Liver (tissue), 9 donors: Measurements from ENCODE around the gene PPP1R13B. TPM values are rescaled to one million over a fixed set of nuclear protein-coding genes. Genes with fewer than 3 reads are reported as not detected.

ENCODE experiments used
- DNase-seq: peaks from one replicate; pipeline ENCODE4 v3.0.0-alpha.2; 2017; ENCODE audit warnings: low spot score
- H3K27ac ChIP-seq, 2 donors: one replicate each; pipeline ENCODE4 v1.7.0; 2013; ENCODE audit warnings: inconsistent platforms in 2 of 2, low read length in 2 of 2, control low read depth in 1 of 2, low read depth in 1 of 2, mild to moderate bottlenecking in 1 of 2
- H3K27me3 ChIP-seq, 4 donors: one replicate each; pipeline versions ENCODE4 v1.6.1 to v1.7.0; 2013; ENCODE audit warnings: low read length in 3 of 4, inconsistent platforms in 1 of 4, mild to moderate bottlenecking in 1 of 4, moderate library complexity in 1 of 4; ENCODE audit not compliant: control insufficient read depth in 4 of 4, insufficient read depth in 4 of 4
- H3K36me3 ChIP-seq, 4 donors: one replicate each; pipeline versions ENCODE4 v1.6.1 to v1.7.0; 2013; ENCODE audit warnings: low read length in 3 of 4, mild to moderate bottlenecking in 3 of 4, low read depth in 1 of 4, moderate library complexity in 1 of 4; ENCODE audit not compliant: control insufficient read depth in 4 of 4, insufficient read depth in 3 of 4
- H3K4me1 ChIP-seq, 4 donors: one replicate each; pipeline versions ENCODE4 v1.6.1 to v1.7.0; 2013; ENCODE audit warnings: low read length in 3 of 4, mild to moderate bottlenecking in 3 of 4, moderate library complexity in 1 of 4; ENCODE audit not compliant: control insufficient read depth in 4 of 4, insufficient read depth in 4 of 4
- H3K4me3 ChIP-seq, 3 donors: one replicate each; pipeline versions ENCODE4 v1.6.1 to v1.7.0; 2013; ENCODE audit warnings: low read length in 3 of 3, control low read depth in 1 of 3, low read depth in 1 of 3, mild to moderate bottlenecking in 1 of 3
- H3K9ac ChIP-seq, 2 donors: one replicate each; pipeline ENCODE4 v1.7.0; 2013; ENCODE audit warnings: low read length in 2 of 2, mild to moderate bottlenecking in 2 of 2, moderate library complexity in 2 of 2, control low read depth in 1 of 2, low read depth in 1 of 2
- H3K9me3 ChIP-seq, 4 donors: one replicate each; pipeline versions ENCODE4 v1.6.1 to v1.7.0; 2013; ENCODE audit warnings: low read length in 3 of 4; ENCODE audit not compliant: control insufficient read depth in 4 of 4
- ATF3 ChIP-seq: IDR thresholded peaks from 2 replicates; pipeline ENCODE4 v1.6.1; 2016; ENCODE audit warnings: antibody characterized with exemption
- CTCF ChIP-seq: fragments of 150-350 bp; IDR thresholded peaks from 2 replicates; pipeline ENCODE4 v1.5.1; 2017; ENCODE audit warnings: improper control_type of control experiment, low read depth, low read length; ENCODE audit not compliant: missing input control
- EGR1 ChIP-seq, 2 donors: IDR thresholded peaks; 2 replicates each; pipeline ENCODE4 v1.6.1; 2016 to 2018; ENCODE audit warnings: antibody characterized with exemption in 2 of 2, low read depth in 2 of 2
- FOXA1 ChIP-seq: IDR thresholded peaks from 2 replicates; pipeline ENCODE4 v1.6.1; 2016; ENCODE audit warnings: antibody characterized with exemption
- FOXA2 ChIP-seq: IDR thresholded peaks from 2 replicates; pipeline ENCODE4 v1.6.1; 2016; ENCODE audit warnings: antibody characterized with exemption
- GABPA ChIP-seq, 2 donors: IDR thresholded peaks in 1 of 2; conservative IDR thresholded peaks in 1 of 2; 2 replicates each; pipeline ENCODE4 v1.6.1; 2016; ENCODE audit warnings: antibody characterized with exemption in 2 of 2, mild to moderate bottlenecking in 1 of 2, moderate library complexity in 1 of 2
- HNF4A ChIP-seq, 2 donors: conservative IDR thresholded peaks; 2 replicates each; pipeline ENCODE4 v1.6.1; 2016; ENCODE audit warnings: antibody characterized with exemption in 2 of 2, mild to moderate bottlenecking in 2 of 2
- HNF4G ChIP-seq: IDR thresholded peaks from 2 replicates; pipeline ENCODE4 v1.6.1; 2016; ENCODE audit warnings: antibody characterized with exemption
- JUND ChIP-seq, 2 donors: IDR thresholded peaks; 2 replicates each; pipeline ENCODE4 v1.6.1; 2016; ENCODE audit warnings: antibody characterized with exemption in 2 of 2
- MAX ChIP-seq: IDR thresholded peaks from 2 replicates; pipeline ENCODE4 v1.6.1; 2016; ENCODE audit warnings: antibody characterized with exemption
- NR2F2 ChIP-seq: IDR thresholded peaks from 2 replicates; pipeline ENCODE4 v1.6.1; 2016; ENCODE audit warnings: antibody characterized with exemption
- RAD21 ChIP-seq, 2 donors: IDR thresholded peaks; 2 replicates each; pipeline ENCODE4 v1.6.1; 2016; ENCODE audit warnings: antibody characterized with exemption in 2 of 2, mild to moderate bottlenecking in 2 of 2
- REST ChIP-seq: IDR thresholded peaks from 2 replicates; pipeline ENCODE4 v1.6.1; 2016; ENCODE audit warnings: antibody characterized with exemption, mild to moderate bottlenecking
- RXRA ChIP-seq, 2 donors: IDR thresholded peaks; 2 replicates each; pipeline ENCODE4 v1.6.1; 2017 to 2018; ENCODE audit warnings: antibody characterized with exemption in 2 of 2, mild to moderate bottlenecking in 1 of 2
- SP1 ChIP-seq: IDR thresholded peaks from 2 replicates; pipeline ENCODE4 v1.6.1; 2018; ENCODE audit warnings: antibody characterized with exemption, mild to moderate bottlenecking
- TAF1 ChIP-seq: conservative IDR thresholded peaks from 2 replicates; pipeline ENCODE4 v1.6.1; 2016; ENCODE audit warnings: antibody characterized with exemption, mild to moderate bottlenecking
- YY1 ChIP-seq: IDR thresholded peaks from 2 replicates; pipeline ENCODE4 v1.6.1; 2016; ENCODE audit warnings: antibody characterized with exemption, mild to moderate bottlenecking
- ZBTB33 ChIP-seq: IDR thresholded peaks from 2 replicates; pipeline ENCODE4 v1.6.1; 2016; ENCODE audit warnings: antibody characterized with exemption
- WGBS: extraction: QIAGEN DNeasy Blood & Tissue Kit; methylation state at CpG from one replicate; pipeline ENCODE4 v1.1.7; 2013; 5-methylcytosine and 5-hydroxymethylcytosine counted together
- polyA plus RNA-seq, 2 donors: library from polyadenylated mRNA; stranded (reverse) in 1 of 2; unstranded in 1 of 2; fragments of 200-250 nt in 1 of 2; fragments of >200 nt in 1 of 2; fragmentation: Nextera tagmentation in 1 of 2; extraction: Ambion mirVana in 1 of 2; gene quantifications; one replicate each; pipeline versions ENCODE4 v1.2.1 to v1.2.3, GENCODE V29; 2013 to 2015
- total RNA-seq, 2 donors: library from RNA; depleted of rRNA; stranded (reverse); fragments of >200 nt; gene quantifications; one replicate each; pipeline ENCODE4 v1.2.3, GENCODE V29; 2014
- donor health status: healthy.
- donor health status: healthy.
- donor health status: healthy.
- donor health status: healthy.
- donor health status: healthy.

PPP1R13B gene
- total and polyA plus RNA-seq, 4 donors, result 3.2 to 15.1 (median 5.1) TPM

GRCh38 chr14:103815253-103815652 is 32.1 kb downstream of the PPP1R13B start:
- Histone ChIP-seq H3K27me3 (no peaks in the 10 kb centered on the region), H3K27ac (no peak overlapping the region), H3K4me3 (no peak overlapping the region), H3K9me3 (no peaks in the 10 kb centered on the region), H3K9ac (no peak overlapping the region), H3K36me3 (no peaks in the 10 kb centered on the region), H3K4me1 (peaks cover 3 to 12% (median 6%) of the 10 kb centered on the region in 4 donors)
- 85% methylated on average over 7 of the region's 7 CpGs for WGBS
- TF ChIP-seq JUND (IDR thresholded peaks at IDR 0.05) (no peak), HNF4G (no peak), ATF3 (no peak), FOXA2 (no peak), NR2F2 (no peak), EGR1 (IDR thresholded peaks at IDR 0.05; ENCODE audit: low read depth in 2 of 2) (no peak), SP1 (no peak), REST (no peak), CTCF (no peak), RXRA (IDR thresholded peaks at IDR 0.05) (no peak), RAD21 (IDR thresholded peaks at IDR 0.05) (no peak), YY1 (no peak), HNF4A (conservative IDR thresholded peaks at IDR 0.05) (no peak), GABPA (IDR thresholded peaks at IDR 0.05 in 1 of 2, conservative IDR thresholded peaks at IDR 0.05 in 1 of 2) (no peak), TAF1 (no peak), FOXA1 (no peak), ZBTB33 (no peak), MAX (no peak)
- DNase-seq, result no peak

GRCh38 chr14:103811189-103811588 is 36.2 kb downstream of the PPP1R13B start:
- H3K9me3 ChIP-seq, result no peaks in the 10 kb centered on the region
- peaks cover 0 to 10% (median 2%) of the 10 kb centered on the region in 4 donors for H3K4me1 ChIP-seq
- H3K4me3 ChIP-seq, result no peak overlapping the region
- no peaks in the 10 kb centered on the region for H3K27me3 ChIP-seq
- TF ChIP-seq REST (no peak), CTCF (no peak), FOXA2 (no peak), RAD21 (IDR thresholded peaks at IDR 0.05) (no peak), MAX (no peak), TAF1 (no peak), EGR1 (IDR thresholded peaks at IDR 0.05; ENCODE audit: low read depth in 2 of 2) (no peak), JUND (IDR thresholded peaks at IDR 0.05) (no peak), RXRA (IDR thresholded peaks at IDR 0.05) (no peak), GABPA (IDR thresholded peaks at IDR 0.05 in 1 of 2, conservative IDR thresholded peaks at IDR 0.05 in 1 of 2) (no peak), HNF4G (no peak), NR2F2 (no peak)
- no peak overlapping the region for H3K9ac ChIP-seq
- no peak overlapping the region for H3K27ac ChIP-seq
- DNase-seq, result no peak
- 74% methylated on average over 2 of the region's 2 CpGs for WGBS
- H3K36me3 ChIP-seq, result no peaks in the 10 kb centered on the region
